ENCODE measurements around the gene CDKAL1. TPM values are rescaled to one million over a fixed set of nuclear protein-coding genes. Genes with fewer than 3 reads are reported as not detected.

Gene CDKAL1
- total RNA-seq, 1 experiment from 2014 or later: 13.8 TPM

DNA sequence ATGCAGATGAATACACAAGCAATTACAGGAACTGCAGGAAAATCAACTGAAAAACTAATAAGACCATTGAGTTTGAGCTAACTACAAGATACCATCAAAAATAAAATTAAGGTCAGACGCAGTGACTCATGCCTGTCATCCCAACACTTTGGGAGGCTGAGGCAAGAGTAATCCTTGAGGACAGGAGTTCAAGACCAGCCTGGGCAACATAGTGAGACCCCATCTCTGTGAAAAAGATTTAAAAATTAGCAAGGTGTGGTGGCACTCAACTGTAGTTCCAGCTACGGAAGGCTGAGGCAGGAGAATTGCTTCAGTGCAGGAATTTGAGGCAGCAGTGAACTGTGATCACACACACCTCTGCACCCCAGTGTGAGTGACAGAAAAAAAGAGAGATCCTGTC is 639.4 kb downstream of the CDKAL1 start:
- no peak for TF ChIP-seq EZH2 (IDR thresholded peaks at IDR 0.05; ENCODE audit: low read length, unreplicated experiment)
- TF ChIP-seq EZH2phosphoT487 (IDR thresholded peaks at IDR 0.05; ENCODE audit: borderline replicate concordance, low read length): no peak
- TF ChIP-seq, protein P1, sequence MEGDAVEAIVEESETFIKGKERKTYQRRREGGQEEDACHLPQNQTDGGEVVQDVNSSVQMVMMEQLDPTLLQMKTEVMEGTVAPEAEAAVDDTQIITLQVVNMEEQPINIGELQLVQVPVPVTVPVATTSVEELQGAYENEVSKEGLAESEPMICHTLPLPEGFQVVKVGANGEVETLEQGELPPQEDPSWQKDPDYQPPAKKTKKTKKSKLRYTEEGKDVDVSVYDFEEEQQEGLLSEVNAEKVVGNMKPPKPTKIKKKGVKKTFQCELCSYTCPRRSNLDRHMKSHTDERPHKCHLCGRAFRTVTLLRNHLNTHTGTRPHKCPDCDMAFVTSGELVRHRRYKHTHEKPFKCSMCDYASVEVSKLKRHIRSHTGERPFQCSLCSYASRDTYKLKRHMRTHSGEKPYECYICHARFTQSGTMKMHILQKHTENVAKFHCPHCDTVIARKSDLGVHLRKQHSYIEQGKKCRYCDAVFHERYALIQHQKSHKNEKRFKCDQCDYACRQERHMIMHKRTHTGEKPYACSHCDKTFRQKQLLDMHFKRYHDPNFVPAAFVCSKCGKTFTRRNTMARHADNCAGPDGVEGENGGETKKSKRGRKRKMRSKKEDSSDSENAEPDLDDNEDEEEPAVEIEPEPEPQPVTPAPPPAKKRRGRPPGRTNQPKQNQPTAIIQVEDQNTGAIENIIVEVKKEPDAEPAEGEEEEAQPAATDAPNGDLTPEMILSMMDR (conservative IDR thresholded peaks at IDR 0.05; ENCODE audit: low read depth, low read length): no peak
- Histone ChIP-seq H4K20me1 (ENCODE audit: low read length) (no peaks in the 10 kb centered on the region), H3K4me1 (ENCODE audit: insufficient read depth, low read length) (peaks cover 8% of the 10 kb centered on the region; the same call in 1 of the 2 replicates), H3K27ac (ENCODE audit: low read length) (no peak overlapping the region), H3F3A (ENCODE audit: low read length, unreplicated experiment) (no peaks in the 10 kb centered on the region), H3K36me3 (ENCODE audit: low read depth, low read length) (no peaks in the 10 kb centered on the region), H2AFZ (ENCODE audit: low read length) (no peak overlapping the region), H3K9me2 (replicated peaks; ENCODE audit: low read length) (no peaks in the 10 kb centered on the region), H3K27me3 (ENCODE audit: low read length) (no peaks in the 10 kb centered on the region), H3K79me2 (ENCODE audit: low read length) (no peaks in the 10 kb centered on the region), H3K9ac (ENCODE audit: low read length) (no peak overlapping the region), H3K4me3 (ENCODE audit: low read length) (no peak overlapping the region), H3K9me3 (ENCODE audit: low read length) (no peaks in the 10 kb centered on the region), H3K4me2 (ENCODE audit: low read length) (no peak overlapping the region)
- ATAC-seq: no peak
- CTCF ChIA-PET: no interaction called here
- no peak for DNase-seq
- BruUV-seq (replicated peaks): no TSS peak
- POLR2A ChIA-PET (ENCODE audit: unreplicated experiment): no interaction called here
- intact Hi-C loops (cut with micrococcal nuclease): no loop called here

DNA sequence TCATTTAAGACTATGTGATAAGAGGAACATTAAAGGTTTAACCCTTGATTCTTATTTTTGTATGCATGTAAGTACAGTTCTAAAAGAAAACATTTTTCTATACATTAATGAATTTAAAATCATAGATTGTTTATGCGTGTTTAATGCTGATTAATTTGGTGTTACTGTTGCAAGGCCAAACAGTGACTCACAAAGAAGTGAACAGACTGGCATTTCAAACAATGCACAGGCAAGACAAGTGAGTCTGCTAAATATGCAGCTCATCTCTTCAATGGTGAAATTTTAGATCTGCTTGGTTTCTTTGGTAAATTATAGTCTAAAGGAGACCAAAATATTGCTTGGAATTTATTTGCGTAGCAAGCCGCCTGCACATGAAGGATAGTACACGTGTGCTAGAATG is 641.9 kb downstream of the CDKAL1 start:
- ChIA-PET POLR2A (ENCODE audit: unreplicated experiment) (no interaction called here), CTCF (no interaction called here)
- intact Hi-C loops (cut with micrococcal nuclease): no loop called here
- Histone ChIP-seq H3K4me1 (ENCODE audit: insufficient read depth, low read length) (peaks cover 8% of the 10 kb centered on the region; the same call in 1 of the 2 replicates), H3K4me2 (ENCODE audit: low read length) (no peak overlapping the region), H3K27ac (ENCODE audit: low read length) (no peak overlapping the region), H3K79me2 (ENCODE audit: low read length) (no peaks in the 10 kb centered on the region), H4K20me1 (ENCODE audit: low read length) (no peaks in the 10 kb centered on the region), H3K9me3 (ENCODE audit: low read length) (no peaks in the 10 kb centered on the region), H3K36me3 (ENCODE audit: low read depth, low read length) (no peaks in the 10 kb centered on the region), H3K9me2 (replicated peaks; ENCODE audit: low read length) (no peaks in the 10 kb centered on the region), H3F3A (ENCODE audit: low read length, unreplicated experiment) (no peaks in the 10 kb centered on the region), H3K4me3 (ENCODE audit: low read length) (no peak overlapping the region), H3K9ac (ENCODE audit: low read length) (no peak overlapping the region), H2AFZ (ENCODE audit: low read length) (no peak overlapping the region), H3K27me3 (ENCODE audit: low read length) (no peaks in the 10 kb centered on the region)
- no TSS peak for BruUV-seq (replicated peaks)
- peak; percentile 59 for ATAC-seq
- DNase-seq: peak; percentile 47
- TF ChIP-seq EZH2phosphoT487 (IDR thresholded peaks at IDR 0.05; ENCODE audit: borderline replicate concordance, low read length) (no peak), EZH2 (IDR thresholded peaks at IDR 0.05; ENCODE audit: low read length, unreplicated experiment) (no peak)
- TF ChIP-seq, protein P1 (conservative IDR thresholded peaks at IDR 0.05; ENCODE audit: low read depth, low read length): no peak

DNA sequence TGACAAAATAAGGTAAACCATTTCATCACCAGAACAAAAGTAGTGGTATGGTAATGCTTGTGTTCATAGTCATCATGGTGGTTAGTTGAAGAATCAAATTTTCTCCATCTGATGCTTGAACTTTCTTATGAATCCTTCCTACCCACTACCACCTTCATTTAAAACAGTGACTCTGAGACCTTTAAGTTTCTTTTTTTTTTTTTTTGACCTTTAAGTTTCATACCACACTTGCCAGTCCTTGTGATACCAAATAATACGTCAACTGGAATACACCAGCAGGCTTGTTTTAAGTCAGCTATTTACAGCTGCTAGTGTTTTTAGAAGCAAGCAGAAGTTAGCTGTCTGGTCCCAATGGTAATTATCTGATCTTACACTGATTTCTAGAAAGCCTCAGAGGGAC is 645.9 kb downstream of the CDKAL1 start:
- ATAC-seq (no peak), DNase-seq (no peak)
- CTCF ChIA-PET: no interaction called here
- Histone ChIP-seq H3F3A (ENCODE audit: low read length, unreplicated experiment) (no peaks in the 10 kb centered on the region), H3K4me2 (ENCODE audit: low read length) (no peak overlapping the region), H3K79me2 (ENCODE audit: low read length) (no peaks in the 10 kb centered on the region), H3K9ac (ENCODE audit: low read length) (no peak overlapping the region), H3K4me1 (ENCODE audit: insufficient read depth, low read length) (peaks cover 8% of the 10 kb centered on the region; the same call in 1 of the 2 replicates), H3K27ac (ENCODE audit: low read length) (no peak overlapping the region), H2AFZ (ENCODE audit: low read length) (no peak overlapping the region), H3K36me3 (ENCODE audit: low read depth, low read length) (no peaks in the 10 kb centered on the region), H4K20me1 (ENCODE audit: low read length) (no peaks in the 10 kb centered on the region), H3K9me2 (replicated peaks; ENCODE audit: low read length) (no peaks in the 10 kb centered on the region), H3K4me3 (ENCODE audit: low read length) (no peak overlapping the region), H3K9me3 (ENCODE audit: low read length) (no peaks in the 10 kb centered on the region), H3K27me3 (ENCODE audit: low read length) (no peaks in the 10 kb centered on the region)
- intact Hi-C loops (cut with micrococcal nuclease): no loop called here
- no TSS peak for BruUV-seq (replicated peaks)
- TF ChIP-seq, protein P1 (conservative IDR thresholded peaks at IDR 0.05; ENCODE audit: low read depth, low read length): no peak
- TF ChIP-seq EZH2 (IDR thresholded peaks at IDR 0.05; ENCODE audit: low read length, unreplicated experiment): no peak
- TF ChIP-seq EZH2phosphoT487 (IDR thresholded peaks at IDR 0.05; ENCODE audit: borderline replicate concordance, low read length): no peak
- POLR2A ChIA-PET (ENCODE audit: unreplicated experiment): no interaction called here
